Measurements from ENCODE around the gene KRTAP20-1. TPM values are rescaled to one million over a fixed set of nuclear protein-coding genes. Genes with fewer than 3 reads are reported as not detected.

Gene KRTAP20-1
- total RNA-seq, 1 experiment from 2014 or later = not detected

GRCh38 chr21:30646904-30647414 lies 30.7 kb downstream of the KRTAP20-1 start:
- H3K9me2 ChIP-seq (ENCODE audit: insufficient read depth) = no peaks in the 10 kb centered on the region
- no peak overlapping the region for H3K27ac ChIP-seq (ENCODE audit: low read depth, low read length)
- H2AFZ ChIP-seq (ENCODE audit: low read depth, low read length, poor library complexity, severe bottlenecking) = no peak overlapping the region
- DNase-seq (ENCODE audit: low read depth, low spot score) (no peak), ATAC-seq (no peak)
- no peak overlapping the region for H3K4me2 ChIP-seq (ENCODE audit: low read length)
- H3K27me3 ChIP-seq (ENCODE audit: insufficient read depth, low read length) = no peaks in the 10 kb centered on the region
- TF ChIP-seq CEBPB (IDR thresholded peaks at IDR 0.05; ENCODE audit: low read depth) (no peak), MAX (IDR thresholded peaks at IDR 0.05) (no peak), JUND (IDR thresholded peaks at IDR 0.05) (no peak), POLR2A (IDR thresholded peaks at IDR 0.05; ENCODE audit: borderline replicate concordance, extremely low read depth, insufficient read depth, insufficient read length) (no peak), ZFX (IDR thresholded peaks at IDR 0.05) (no peak), EGR1 (IDR thresholded peaks at IDR 0.05; ENCODE audit: low read depth) (no peak), SRF (IDR thresholded peaks at IDR 0.05; ENCODE audit: low read depth) (no peak), TCF7L2 (IDR thresholded peaks at IDR 0.05; ENCODE audit: borderline replicate concordance, extremely low read depth, insufficient read depth, insufficient read length) (no peak), POLR2AphosphoS5 (IDR thresholded peaks at IDR 0.05; ENCODE audit: low read depth, low read length) (no peak), CTCF (IDR thresholded peaks at IDR 0.05 in 2 of 3, conservative IDR thresholded peaks at IDR 0.05 in 1 of 3; ENCODE audit: borderline replicate concordance in 1 of 3, insufficient read depth in 1 of 3, low read depth in 2 of 3, low read length in 2 of 3) (no peak), YY1 (IDR thresholded peaks at IDR 0.05; ENCODE audit: extremely low read depth, insufficient replicate concordance, low read depth, low read length) (no peak), CBX3 (IDR thresholded peaks at IDR 0.05; ENCODE audit: low read depth) (no peak), ELF1 (IDR thresholded peaks at IDR 0.05; ENCODE audit: borderline replicate concordance, low read depth) (no peak), SP1 (IDR thresholded peaks at IDR 0.05; ENCODE audit: low read depth) (no peak), SIN3A (IDR thresholded peaks at IDR 0.05; ENCODE audit: low read depth) (no peak), ATF3 (IDR thresholded peaks at IDR 0.05) (no peak), EZH2phosphoT487 (IDR thresholded peaks at IDR 0.05; ENCODE audit: borderline replicate concordance) (no peak), RAD21 (IDR thresholded peaks at IDR 0.05; ENCODE audit: low read depth) (no peak)
- TF ChIP-seq, protein P1, sequence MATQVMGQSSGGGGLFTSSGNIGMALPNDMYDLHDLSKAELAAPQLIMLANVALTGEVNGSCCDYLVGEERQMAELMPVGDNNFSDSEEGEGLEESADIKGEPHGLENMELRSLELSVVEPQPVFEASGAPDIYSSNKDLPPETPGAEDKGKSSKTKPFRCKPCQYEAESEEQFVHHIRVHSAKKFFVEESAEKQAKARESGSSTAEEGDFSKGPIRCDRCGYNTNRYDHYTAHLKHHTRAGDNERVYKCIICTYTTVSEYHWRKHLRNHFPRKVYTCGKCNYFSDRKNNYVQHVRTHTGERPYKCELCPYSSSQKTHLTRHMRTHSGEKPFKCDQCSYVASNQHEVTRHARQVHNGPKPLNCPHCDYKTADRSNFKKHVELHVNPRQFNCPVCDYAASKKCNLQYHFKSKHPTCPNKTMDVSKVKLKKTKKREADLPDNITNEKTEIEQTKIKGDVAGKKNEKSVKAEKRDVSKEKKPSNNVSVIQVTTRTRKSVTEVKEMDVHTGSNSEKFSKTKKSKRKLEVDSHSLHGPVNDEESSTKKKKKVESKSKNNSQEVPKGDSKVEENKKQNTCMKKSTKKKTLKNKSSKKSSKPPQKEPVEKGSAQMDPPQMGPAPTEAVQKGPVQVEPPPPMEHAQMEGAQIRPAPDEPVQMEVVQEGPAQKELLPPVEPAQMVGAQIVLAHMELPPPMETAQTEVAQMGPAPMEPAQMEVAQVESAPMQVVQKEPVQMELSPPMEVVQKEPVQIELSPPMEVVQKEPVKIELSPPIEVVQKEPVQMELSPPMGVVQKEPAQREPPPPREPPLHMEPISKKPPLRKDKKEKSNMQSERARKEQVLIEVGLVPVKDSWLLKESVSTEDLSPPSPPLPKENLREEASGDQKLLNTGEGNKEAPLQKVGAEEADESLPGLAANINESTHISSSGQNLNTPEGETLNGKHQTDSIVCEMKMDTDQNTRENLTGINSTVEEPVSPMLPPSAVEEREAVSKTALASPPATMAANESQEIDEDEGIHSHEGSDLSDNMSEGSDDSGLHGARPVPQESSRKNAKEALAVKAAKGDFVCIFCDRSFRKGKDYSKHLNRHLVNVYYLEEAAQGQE (IDR thresholded peaks at IDR 0.05; ENCODE audit: low read depth) = no peak
- TF ChIP-seq, protein P2, sequence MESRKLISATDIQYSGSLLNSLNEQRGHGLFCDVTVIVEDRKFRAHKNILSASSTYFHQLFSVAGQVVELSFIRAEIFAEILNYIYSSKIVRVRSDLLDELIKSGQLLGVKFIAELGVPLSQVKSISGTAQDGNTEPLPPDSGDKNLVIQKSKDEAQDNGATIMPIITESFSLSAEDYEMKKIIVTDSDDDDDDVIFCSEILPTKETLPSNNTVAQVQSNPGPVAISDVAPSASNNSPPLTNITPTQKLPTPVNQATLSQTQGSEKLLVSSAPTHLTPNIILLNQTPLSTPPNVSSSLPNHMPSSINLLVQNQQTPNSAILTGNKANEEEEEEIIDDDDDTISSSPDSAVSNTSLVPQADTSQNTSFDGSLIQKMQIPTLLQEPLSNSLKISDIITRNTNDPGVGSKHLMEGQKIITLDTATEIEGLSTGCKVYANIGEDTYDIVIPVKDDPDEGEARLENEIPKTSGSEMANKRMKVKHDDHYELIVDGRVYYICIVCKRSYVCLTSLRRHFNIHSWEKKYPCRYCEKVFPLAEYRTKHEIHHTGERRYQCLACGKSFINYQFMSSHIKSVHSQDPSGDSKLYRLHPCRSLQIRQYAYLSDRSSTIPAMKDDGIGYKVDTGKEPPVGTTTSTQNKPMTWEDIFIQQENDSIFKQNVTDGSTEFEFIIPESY (IDR thresholded peaks at IDR 0.05; ENCODE audit: extremely low read depth, insufficient replicate concordance, low read length) = no peak
- H3K9ac ChIP-seq (ENCODE audit: low read length) = no peak overlapping the region
- RAD21 ChIA-PET (ENCODE audit: low non-redundant PET in 1 of 2, low total read pairs in 2 of 2, uncharacterized antibody in 2 of 2, unreplicated experiment in 2 of 2) = no interaction called here
- CTCF ChIA-PET = no interaction called here
- no peaks in the 10 kb centered on the region for H4K20me1 ChIP-seq (ENCODE audit: insufficient read depth)
- POLR2A ChIA-PET = no interaction called here
- no peaks in the 10 kb centered on the region for H3K36me3 ChIP-seq (ENCODE audit: control insufficient read depth in 1 of 2, insufficient read depth in 2 of 2, low read length in 2 of 2)
- H3K79me2 ChIP-seq (ENCODE audit: insufficient read depth, low read length) = no peaks in the 10 kb centered on the region
- H3K9me3 ChIP-seq (ENCODE audit: control insufficient read depth in 1 of 2, insufficient read depth in 1 of 2, low read depth in 1 of 2, low read length in 2 of 2) = peaks cover 9 to 18% of the 10 kb centered on the region in 2 experiments; a peak in 2 of 4 replicates
- no TSS peak for BruUV-seq (replicated peaks)
- H3K4me1 ChIP-seq (ENCODE audit: control insufficient read depth in 1 of 2, insufficient read depth in 2 of 2, low read length in 2 of 2) = no peaks in the 10 kb centered on the region
- no peak overlapping the region for H3K4me3 ChIP-seq (replicated peaks in 1 of 2; ENCODE audit: low read depth in 1 of 2, low read length in 2 of 2)
- intact Hi-C loops (cut with micrococcal nuclease) = no loop called here

All from HCT116 (cell line).